GM23248 (cell line): ENCODE measurements around the gene YIF1B.

Experiments
- EZH2 ChIP-seq: fragments of 200-600 bp; sonication (generic); IDR thresholded peaks from 2 replicates; pipeline ENCODE4 v1.6.1; 2018; ENCODE audit warnings: antibody characterized with exemption, mild to moderate bottlenecking; ENCODE audit not compliant: insufficient read depth, poor library complexity, severe bottlenecking
- EZH2phosphoT487 ChIP-seq: fragments of 200-600 bp; sonication (generic); IDR thresholded peaks from 2 replicates; pipeline ENCODE4 v1.6.1; 2018; ENCODE audit warnings: antibody characterized with exemption, moderate library complexity, mild to moderate bottlenecking, low read depth; ENCODE audit not compliant: insufficient read depth

GRCh38 chr19:38277969-38278680 is 37.6 kb downstream of the YIF1B start:
- TF ChIP-seq EZH2 (no peak), EZH2phosphoT487 (no peak)
